ENCODE data around the gene CSMD2.

CSMD2 gene

GRCh38 chr1:33659641-33660040 is 505.4 kb downstream of the CSMD2 start:
- Histone ChIP-seq H3K4me3 (ENCODE audit: low read length) (no peak overlapping the region), H3K9ac (ENCODE audit: low read length) (no peak overlapping the region), H3K4me1 (ENCODE audit: control insufficient read depth, insufficient read depth, low read length) (no peaks in the 10 kb centered on the region), H3K27ac (ENCODE audit: low read depth, low read length) (no peak overlapping the region), H3K36me3 (ENCODE audit: control insufficient read depth, insufficient read depth, low read length) (no peaks in the 10 kb centered on the region), H3K27me3 (ENCODE audit: control insufficient read depth, insufficient read depth, low read length) (no peaks in the 10 kb centered on the region)

GRCh38 chr1:33657833-33658232 is 507.2 kb downstream of the CSMD2 start:
- Histone ChIP-seq H3K36me3 (ENCODE audit: control insufficient read depth, insufficient read depth, low read length) (no peaks in the 10 kb centered on the region), H3K9ac (ENCODE audit: low read length) (no peak overlapping the region), H3K27me3 (ENCODE audit: control insufficient read depth, insufficient read depth, low read length) (no peaks in the 10 kb centered on the region), H3K27ac (ENCODE audit: low read depth, low read length) (no peak overlapping the region), H3K4me3 (ENCODE audit: low read length) (no peak overlapping the region), H3K4me1 (ENCODE audit: control insufficient read depth, insufficient read depth, low read length) (no peaks in the 10 kb centered on the region)

GRCh38 chr1:33656467-33657005 is 508.5 kb downstream of the CSMD2 start:
- H3K27ac ChIP-seq (ENCODE audit: low read depth, low read length): no peak overlapping the region
- no peaks in the 10 kb centered on the region for H3K36me3 ChIP-seq (ENCODE audit: control insufficient read depth, insufficient read depth, low read length)
- no peaks in the 10 kb centered on the region for H3K27me3 ChIP-seq (ENCODE audit: control insufficient read depth, insufficient read depth, low read length)

DNA sequence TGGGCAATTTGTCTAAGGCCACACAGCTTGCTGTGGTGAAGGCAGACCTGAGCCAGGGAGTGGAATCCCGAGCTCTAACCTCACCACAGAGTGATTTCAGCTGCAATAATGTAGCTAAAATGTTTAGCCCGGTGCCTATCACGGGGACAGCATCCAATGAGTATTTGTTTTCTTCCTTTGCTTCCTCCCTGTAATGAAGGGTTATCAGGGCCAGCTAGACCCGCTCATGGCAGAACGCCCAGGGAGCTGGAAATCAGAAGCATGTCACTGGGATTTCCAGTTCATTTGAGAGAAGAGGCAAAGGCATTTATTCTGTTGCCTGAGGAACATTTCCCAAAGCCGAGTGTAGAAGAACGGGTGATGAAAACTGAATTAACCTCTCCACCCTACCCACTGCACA is 509.5 kb downstream of the CSMD2 start:
- no peak overlapping the region for H3K27ac ChIP-seq (ENCODE audit: low read depth, low read length)
- H3K9ac ChIP-seq (ENCODE audit: low read length): no peak overlapping the region
- no peaks in the 10 kb centered on the region for H3K4me1 ChIP-seq (ENCODE audit: control insufficient read depth, insufficient read depth, low read length)
- H3K27me3 ChIP-seq (ENCODE audit: control insufficient read depth, insufficient read depth, low read length): no peaks in the 10 kb centered on the region
- no peak overlapping the region for H3K4me3 ChIP-seq (ENCODE audit: low read length)
- H3K36me3 ChIP-seq (ENCODE audit: control insufficient read depth, insufficient read depth, low read length): no peaks in the 10 kb centered on the region

More at GRCh38 chr1:33656467-33657005, 508.5 kb downstream of the CSMD2 start:
- Histone ChIP-seq H3K9ac (ENCODE audit: low read length) (no peak overlapping the region), H3K4me1 (ENCODE audit: control insufficient read depth, insufficient read depth, low read length) (no peaks in the 10 kb centered on the region), H3K4me3 (ENCODE audit: low read length) (no peak overlapping the region)

DNA sequence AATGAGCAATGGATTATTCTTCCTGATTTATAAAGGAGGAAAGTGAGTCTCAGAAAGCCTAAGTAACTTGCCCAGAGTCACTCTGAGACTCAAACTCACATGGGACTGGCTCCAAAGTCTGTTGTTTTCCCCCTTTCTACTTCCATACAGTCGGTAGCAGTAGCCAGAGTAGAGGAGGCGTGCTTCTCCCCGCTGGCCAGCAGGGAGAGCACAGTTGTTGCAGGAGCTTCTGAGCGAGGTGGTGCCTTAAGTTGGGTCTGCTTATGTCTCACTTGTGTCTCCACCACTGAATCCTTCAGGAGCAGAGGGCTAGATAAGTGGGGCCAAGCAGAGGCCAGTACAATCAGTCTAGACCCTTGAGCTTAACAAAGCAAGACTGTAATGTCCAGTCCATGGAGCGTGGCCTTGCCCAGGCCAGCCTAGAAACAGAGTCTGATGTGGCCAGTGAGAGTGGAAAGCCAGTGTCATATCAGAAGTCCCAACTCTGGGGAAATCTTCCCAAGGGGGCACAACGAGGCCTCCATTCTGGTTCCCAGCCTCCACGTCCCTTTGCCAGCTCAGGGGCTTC is 510.7 kb downstream of the CSMD2 start:
- H3K27ac ChIP-seq (ENCODE audit: low read depth, low read length): no peak overlapping the region
- H3K36me3 ChIP-seq (ENCODE audit: control insufficient read depth, insufficient read depth, low read length): no peaks in the 10 kb centered on the region

DNA sequence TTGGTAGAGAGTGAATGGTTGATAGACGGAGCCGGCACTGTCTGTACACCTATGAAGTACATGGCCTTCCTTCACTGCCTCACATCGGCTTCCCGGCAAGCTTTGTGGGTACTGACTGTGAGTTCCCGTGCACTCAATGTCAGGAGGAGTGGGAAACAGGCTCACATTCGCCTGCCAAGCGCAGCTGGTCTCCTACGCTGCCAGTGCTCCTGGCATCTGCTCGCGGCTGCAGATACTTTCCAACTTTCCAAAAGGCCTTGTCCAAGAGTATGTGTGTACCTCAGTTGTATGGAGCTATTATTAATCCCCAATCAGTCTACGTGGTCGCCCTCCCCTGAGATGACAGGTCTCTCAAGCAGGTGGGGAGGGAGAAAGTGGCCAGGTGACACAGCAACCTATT is 511.8 kb downstream of the CSMD2 start:
- no peaks in the 10 kb centered on the region for H3K27me3 ChIP-seq (ENCODE audit: control insufficient read depth, insufficient read depth, low read length)
- H3K4me1 ChIP-seq (ENCODE audit: control insufficient read depth, insufficient read depth, low read length): no peaks in the 10 kb centered on the region
- no peak overlapping the region for H3K4me3 ChIP-seq (ENCODE audit: low read length)
- no peak overlapping the region for H3K9ac ChIP-seq (ENCODE audit: low read length)
- H3K36me3 ChIP-seq (ENCODE audit: control insufficient read depth, insufficient read depth, low read length): no peaks in the 10 kb centered on the region
- no peak overlapping the region for H3K27ac ChIP-seq (ENCODE audit: low read depth, low read length)

More for the DNA sequence above, 510.7 kb downstream of the CSMD2 start:
- no peak overlapping the region for H3K4me3 ChIP-seq (ENCODE audit: low read length)
- H3K27me3 ChIP-seq (ENCODE audit: control insufficient read depth, insufficient read depth, low read length): no peaks in the 10 kb centered on the region
- H3K4me1 ChIP-seq (ENCODE audit: control insufficient read depth, insufficient read depth, low read length): no peaks in the 10 kb centered on the region
- no peak overlapping the region for H3K9ac ChIP-seq (ENCODE audit: low read length)

- H3K4me1 ChIP-seq (ENCODE audit: control insufficient read depth, insufficient read depth, low read length): no peaks in the 10 kb centered on the region
- no peaks in the 10 kb centered on the region for H3K36me3 ChIP-seq (ENCODE audit: control insufficient read depth, insufficient read depth, low read length)
- no peak overlapping the region for H3K27ac ChIP-seq (ENCODE audit: low read depth, low read length)
- no peak overlapping the region for H3K4me3 ChIP-seq (ENCODE audit: low read length)
- no peaks in the 10 kb centered on the region for H3K27me3 ChIP-seq (ENCODE audit: control insufficient read depth, insufficient read depth, low read length)
- H3K9ac ChIP-seq (ENCODE audit: low read length): no peak overlapping the region
Measured at GRCh38 chr1:33650708-33651107, 514.3 kb downstream of the CSMD2 start.

- Histone ChIP-seq H3K4me3 (ENCODE audit: low read length) (no peak overlapping the region), H3K27me3 (ENCODE audit: control insufficient read depth, insufficient read depth, low read length) (no peaks in the 10 kb centered on the region), H3K9ac (ENCODE audit: low read length) (no peak overlapping the region), H3K4me1 (ENCODE audit: control insufficient read depth, insufficient read depth, low read length) (no peaks in the 10 kb centered on the region), H3K36me3 (ENCODE audit: control insufficient read depth, insufficient read depth, low read length) (no peaks in the 10 kb centered on the region), H3K27ac (ENCODE audit: low read depth, low read length) (no peak overlapping the region)
Measured at GRCh38 chr1:33649759-33650158, 515.3 kb downstream of the CSMD2 start.

- Histone ChIP-seq H3K27ac (ENCODE audit: low read depth, low read length) (no peak overlapping the region), H3K36me3 (ENCODE audit: control insufficient read depth, insufficient read depth, low read length) (no peaks in the 10 kb centered on the region), H3K9ac (ENCODE audit: low read length) (no peak overlapping the region), H3K4me1 (ENCODE audit: control insufficient read depth, insufficient read depth, low read length) (no peaks in the 10 kb centered on the region), H3K4me3 (ENCODE audit: low read length) (no peak overlapping the region), H3K27me3 (ENCODE audit: control insufficient read depth, insufficient read depth, low read length) (no peaks in the 10 kb centered on the region)
Measured at GRCh38 chr1:33643216-33643615, 521.8 kb downstream of the CSMD2 start.

DNA sequence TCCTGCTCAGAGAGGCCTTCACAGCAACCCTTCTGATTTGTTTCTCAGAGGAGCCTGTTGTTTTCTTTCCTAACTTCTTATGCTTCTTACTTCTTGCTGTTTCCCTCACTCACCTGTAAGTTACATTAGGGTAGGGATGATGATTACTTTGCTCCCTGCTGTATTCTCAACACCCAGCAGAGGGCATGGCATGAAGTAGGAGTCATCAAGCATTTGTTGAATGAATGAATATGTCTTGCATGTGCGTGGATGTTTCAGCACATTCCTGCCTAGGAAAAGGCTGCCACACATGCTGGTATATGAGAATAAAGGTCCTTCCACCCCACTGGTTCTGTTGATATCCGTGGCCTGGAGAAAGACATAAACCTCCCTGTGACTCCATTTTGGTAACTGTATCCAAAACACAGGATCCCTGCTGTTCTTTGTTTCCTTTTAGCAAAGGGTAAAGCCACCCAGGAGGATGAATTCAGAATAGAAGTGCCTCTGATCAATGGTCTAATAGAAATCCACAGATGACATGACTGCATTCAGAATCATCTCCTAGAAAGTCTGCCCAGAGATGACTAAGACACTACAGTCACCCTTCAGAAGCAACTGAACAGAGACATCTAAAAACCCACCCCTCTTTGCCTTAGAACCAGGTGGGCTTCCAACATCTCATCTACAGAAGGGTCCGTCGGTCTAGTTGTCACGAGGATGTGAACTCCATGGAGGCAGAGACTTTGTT is 523.8 kb downstream of the CSMD2 start:
- Histone ChIP-seq H3K36me3 (ENCODE audit: control insufficient read depth, insufficient read depth, low read length) (no peaks in the 10 kb centered on the region), H3K4me3 (ENCODE audit: low read length) (no peak overlapping the region), H3K27me3 (ENCODE audit: control insufficient read depth, insufficient read depth, low read length) (no peaks in the 10 kb centered on the region), H3K27ac (ENCODE audit: low read depth, low read length) (no peak overlapping the region), H3K4me1 (ENCODE audit: control insufficient read depth, insufficient read depth, low read length) (no peaks in the 10 kb centered on the region), H3K9ac (ENCODE audit: low read length) (no peak overlapping the region)

- Histone ChIP-seq H3K27ac (ENCODE audit: low read depth, low read length) (no peak overlapping the region), H3K4me1 (ENCODE audit: control insufficient read depth, insufficient read depth, low read length) (no peaks in the 10 kb centered on the region)
Measured at GRCh38 chr1:33640114-33640660, 524.8 kb downstream of the CSMD2 start.

DNA sequence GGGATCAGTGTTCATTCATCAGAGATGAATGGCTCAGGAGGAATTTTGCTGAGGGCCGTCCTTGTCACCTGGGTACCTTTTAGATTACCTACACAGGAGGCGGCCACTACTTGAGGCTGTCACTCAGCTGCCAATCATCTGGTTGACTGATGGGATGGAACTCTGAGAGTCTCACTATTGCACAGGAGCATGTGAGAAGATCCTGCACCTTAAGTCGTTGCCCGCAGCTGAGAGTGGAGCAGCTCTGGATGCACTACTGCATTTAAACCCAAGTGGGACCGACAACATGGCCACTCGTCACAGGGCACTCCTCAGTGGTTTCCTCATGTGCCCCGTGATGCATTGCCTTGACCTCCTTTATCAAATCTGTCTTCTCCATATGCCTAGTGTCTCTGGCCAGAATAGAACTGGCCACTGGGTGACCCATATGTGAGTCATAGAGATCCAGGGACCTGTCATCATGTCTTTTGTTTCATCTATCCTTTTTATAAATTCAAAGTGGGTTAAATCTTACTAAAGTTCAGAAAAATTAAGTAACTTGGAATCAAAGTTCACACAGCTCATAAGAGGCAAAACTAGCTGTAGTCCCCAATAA is 527.1 kb downstream of the CSMD2 start:
- no peaks in the 10 kb centered on the region for H3K4me1 ChIP-seq (ENCODE audit: control insufficient read depth, insufficient read depth, low read length)
- no peak overlapping the region for H3K4me3 ChIP-seq (ENCODE audit: low read length)
- peaks cover 3% of the 10 kb centered on the region for H3K27me3 ChIP-seq (ENCODE audit: control insufficient read depth, insufficient read depth, low read length)
- no peaks in the 10 kb centered on the region for H3K36me3 ChIP-seq (ENCODE audit: control insufficient read depth, insufficient read depth, low read length)
- H3K27ac ChIP-seq (ENCODE audit: low read depth, low read length): no peak overlapping the region
- H3K9ac ChIP-seq (ENCODE audit: low read length): no peak overlapping the region

More at GRCh38 chr1:33640114-33640660, 524.8 kb downstream of the CSMD2 start:
- Histone ChIP-seq H3K9ac (ENCODE audit: low read length) (no peak overlapping the region), H3K4me3 (ENCODE audit: low read length) (no peak overlapping the region), H3K27me3 (ENCODE audit: control insufficient read depth, insufficient read depth, low read length) (no peaks in the 10 kb centered on the region), H3K36me3 (ENCODE audit: control insufficient read depth, insufficient read depth, low read length) (no peaks in the 10 kb centered on the region)
